GM13977 (cell line): ENCODE results near the gene ANAPC16.

Source experiments
- DNase-seq: peaks from one replicate; pipeline ENCODE4 v3.0.0; 2012; ENCODE audit warnings: low spot score
- in situ Hi-C: fragments of 300-500 bp; cut with MboI; formaldehyde crosslinking; loops from one replicate; pipeline ENCODE4 v1.12.0; 2022; ENCODE audit warnings: low sequenced_read_pairs, low pct_unique_long_range_greater_than_20kb, mixed read lengths, inconsistent platforms; ENCODE audit not compliant: unreplicated experiment
- TF ChIP-seq, protein P1 (sequence below): IDR thresholded peaks from 2 replicates; pipeline ENCODE4 v1.5.1; 2012; ENCODE audit warnings: mild to moderate bottlenecking, control low read depth; ENCODE audit not compliant: insufficient read depth; ENCODE audit errors: extremely low read depth, missing control alignments

Gene ANAPC16

DNA sequence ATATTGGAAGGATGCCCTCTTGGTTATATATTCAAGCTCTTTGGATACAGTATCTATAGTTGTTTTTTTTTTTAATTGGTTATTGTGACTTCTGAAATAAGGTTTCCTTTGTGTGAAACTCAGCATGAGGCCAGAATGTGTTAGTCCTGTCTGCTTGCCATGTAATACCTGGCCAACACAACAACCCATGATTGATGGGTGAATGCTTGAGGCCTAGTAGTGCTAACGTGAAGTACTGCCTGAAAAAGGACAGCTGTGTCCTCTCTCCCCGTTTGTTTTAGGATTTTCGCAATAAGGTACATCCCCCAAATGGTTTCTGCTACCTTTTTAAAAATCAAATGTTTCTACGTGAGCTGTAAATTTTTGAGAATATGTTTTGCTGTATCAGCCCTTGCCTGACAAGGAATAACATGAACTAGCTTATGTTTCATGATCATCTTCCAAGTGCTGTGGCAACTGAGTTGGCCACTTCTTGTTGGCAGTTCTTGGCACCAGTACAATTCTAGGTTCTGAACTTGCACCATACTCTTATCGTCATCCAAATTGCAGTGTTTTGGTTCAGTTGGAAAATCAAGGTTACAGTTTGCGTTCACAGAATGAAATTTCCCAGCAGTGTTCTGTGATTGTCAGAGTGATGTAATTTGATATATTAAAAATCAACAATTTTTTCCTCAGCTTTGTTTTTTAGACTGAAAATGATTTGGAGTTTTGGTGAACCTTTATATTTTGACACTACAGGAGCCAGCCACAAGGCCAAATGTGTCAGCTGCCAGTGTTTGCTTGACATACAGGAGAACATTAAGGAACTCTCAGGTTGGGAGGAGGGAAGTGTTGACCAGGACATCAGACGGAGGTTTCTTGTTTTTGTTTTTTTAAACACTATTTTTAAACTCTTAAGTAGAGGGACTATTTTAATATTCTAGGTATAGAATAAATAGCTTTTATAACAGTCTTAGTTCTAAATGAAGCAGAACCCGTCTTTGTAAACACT lies 13.7 kb downstream of the ANAPC16 start:
- TF ChIP-seq, protein P1, sequence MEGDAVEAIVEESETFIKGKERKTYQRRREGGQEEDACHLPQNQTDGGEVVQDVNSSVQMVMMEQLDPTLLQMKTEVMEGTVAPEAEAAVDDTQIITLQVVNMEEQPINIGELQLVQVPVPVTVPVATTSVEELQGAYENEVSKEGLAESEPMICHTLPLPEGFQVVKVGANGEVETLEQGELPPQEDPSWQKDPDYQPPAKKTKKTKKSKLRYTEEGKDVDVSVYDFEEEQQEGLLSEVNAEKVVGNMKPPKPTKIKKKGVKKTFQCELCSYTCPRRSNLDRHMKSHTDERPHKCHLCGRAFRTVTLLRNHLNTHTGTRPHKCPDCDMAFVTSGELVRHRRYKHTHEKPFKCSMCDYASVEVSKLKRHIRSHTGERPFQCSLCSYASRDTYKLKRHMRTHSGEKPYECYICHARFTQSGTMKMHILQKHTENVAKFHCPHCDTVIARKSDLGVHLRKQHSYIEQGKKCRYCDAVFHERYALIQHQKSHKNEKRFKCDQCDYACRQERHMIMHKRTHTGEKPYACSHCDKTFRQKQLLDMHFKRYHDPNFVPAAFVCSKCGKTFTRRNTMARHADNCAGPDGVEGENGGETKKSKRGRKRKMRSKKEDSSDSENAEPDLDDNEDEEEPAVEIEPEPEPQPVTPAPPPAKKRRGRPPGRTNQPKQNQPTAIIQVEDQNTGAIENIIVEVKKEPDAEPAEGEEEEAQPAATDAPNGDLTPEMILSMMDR: no peak
- in situ Hi-C loops: no loop called here
- DNase-seq: no peak

DNA sequence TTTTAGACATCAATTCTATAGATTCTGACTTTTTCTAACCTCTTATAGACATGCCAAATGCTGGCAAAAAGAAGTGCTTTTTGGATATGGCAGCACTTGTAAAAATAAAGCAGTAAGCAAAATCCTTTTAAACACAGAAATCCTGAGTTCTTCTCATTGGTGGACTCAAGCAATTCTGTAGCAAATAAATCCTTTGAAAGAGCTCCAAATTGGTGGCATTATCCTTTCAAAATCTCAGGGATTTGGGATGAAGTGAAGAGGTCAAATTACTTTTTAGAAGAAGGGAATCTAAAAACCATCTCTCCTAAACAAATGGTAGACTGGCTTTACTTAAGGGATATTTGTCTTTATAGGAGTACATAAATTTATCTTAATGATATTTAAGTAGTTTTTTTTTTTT lies 17.8 kb downstream of the ANAPC16 start:
- TF ChIP-seq, protein P1: no peak
- in situ Hi-C loops: no loop called here
- no peak for DNase-seq

DNA sequence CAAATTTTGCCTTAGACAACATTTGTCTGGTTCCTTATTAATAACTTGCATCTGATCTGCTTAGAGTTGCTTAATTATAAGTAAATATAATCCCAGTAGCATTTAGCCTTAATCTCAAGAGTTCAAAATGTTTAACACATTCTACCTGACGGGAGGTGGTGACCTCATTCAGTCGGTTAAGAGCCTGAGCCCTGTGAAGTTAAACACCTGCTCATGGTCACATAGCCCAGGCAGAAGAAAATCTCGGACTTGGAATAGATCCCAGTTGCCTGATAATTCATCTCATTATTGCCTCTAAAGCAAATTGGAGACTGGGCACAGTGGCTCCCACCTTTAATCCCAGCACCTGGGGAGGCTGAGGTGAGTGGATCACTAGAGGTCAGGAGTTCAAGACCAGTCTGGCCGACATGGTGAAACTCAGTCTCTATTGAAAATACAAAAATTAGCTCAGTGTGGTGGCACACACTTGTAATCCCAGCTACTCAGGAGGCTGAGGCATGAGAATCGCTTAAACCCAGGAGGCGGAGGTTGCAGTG lies 18.8 kb downstream of the ANAPC16 start:
- DNase-seq: no peak
- in situ Hi-C loops: no loop called here
- TF ChIP-seq, protein P1: no peak

DNA sequence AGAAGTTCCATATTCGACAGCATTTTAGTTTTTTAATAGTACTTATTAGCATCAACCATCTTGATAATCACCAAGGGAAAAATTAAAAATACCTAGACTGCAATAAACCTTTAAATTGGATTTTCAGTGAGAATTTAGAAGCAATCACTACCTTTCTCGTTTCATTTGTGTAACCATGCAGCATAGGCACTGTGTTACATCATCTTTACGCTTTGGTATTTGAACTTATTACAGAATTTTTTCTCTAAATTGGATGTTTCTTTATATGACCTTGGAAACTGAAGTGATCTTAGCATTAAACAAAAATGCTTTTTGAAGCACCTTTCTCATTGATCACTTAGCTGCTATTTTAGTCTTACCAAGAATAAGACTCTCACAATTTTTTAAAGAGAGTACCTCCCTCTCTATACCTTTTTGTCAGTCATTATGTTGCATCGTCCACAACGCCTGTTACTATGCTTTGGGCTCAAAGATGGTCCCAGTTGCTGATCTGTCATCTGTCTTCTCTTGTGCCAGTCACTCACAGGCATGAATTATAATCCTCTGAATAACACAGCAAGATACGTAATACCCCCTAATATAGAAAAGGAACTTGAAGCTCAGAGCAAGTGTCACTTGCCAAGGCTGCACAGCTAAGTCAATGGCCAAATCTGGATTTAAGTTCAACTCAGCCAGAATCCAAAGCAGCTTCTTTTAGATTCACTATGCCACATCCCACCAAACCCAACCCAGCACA lies 19.9 kb downstream of the ANAPC16 start:
- TF ChIP-seq, protein P1: no peak
- DNase-seq: no peak
- in situ Hi-C loops: no loop called here

DNA sequence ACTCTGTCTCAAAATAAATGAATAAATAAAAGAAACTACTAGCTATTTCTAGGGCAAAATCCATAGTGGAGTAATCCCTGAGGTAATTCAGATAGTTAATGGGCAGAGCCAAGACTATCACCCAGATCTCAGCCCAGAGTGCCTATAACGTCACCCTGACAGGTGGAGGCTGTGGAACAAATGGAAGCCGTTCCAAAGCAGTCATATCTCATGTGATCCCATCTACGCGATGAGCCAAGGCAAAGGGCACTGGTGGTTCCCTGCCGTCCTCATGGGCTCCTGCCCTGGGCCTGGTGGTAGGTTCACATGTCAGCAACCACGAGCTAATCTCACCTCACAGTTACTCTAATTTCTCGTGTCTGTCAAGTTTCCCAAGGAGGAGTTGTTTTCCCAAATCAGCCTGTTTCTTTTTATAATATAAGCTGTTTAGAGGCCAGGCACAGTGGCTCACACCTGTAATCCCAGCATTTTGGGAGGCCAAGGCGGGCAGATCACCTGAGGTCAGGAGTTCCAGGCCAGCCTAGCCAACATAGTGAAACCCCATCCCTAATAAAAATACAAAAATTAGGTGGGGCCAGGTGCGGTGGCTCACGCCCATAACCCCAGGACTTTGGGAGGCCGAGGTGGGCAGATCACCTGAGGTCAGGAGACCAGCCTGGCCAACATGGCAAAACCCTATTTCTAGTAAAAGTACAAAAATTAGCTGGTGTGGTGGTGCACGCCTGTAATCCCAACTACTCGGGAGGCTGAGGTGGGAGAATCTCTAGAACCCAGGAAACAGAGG lies 22.8 kb downstream of the ANAPC16 start:
- TF ChIP-seq, protein P1: no peak
- in situ Hi-C loops: no loop called here
- no peak for DNase-seq

DNA sequence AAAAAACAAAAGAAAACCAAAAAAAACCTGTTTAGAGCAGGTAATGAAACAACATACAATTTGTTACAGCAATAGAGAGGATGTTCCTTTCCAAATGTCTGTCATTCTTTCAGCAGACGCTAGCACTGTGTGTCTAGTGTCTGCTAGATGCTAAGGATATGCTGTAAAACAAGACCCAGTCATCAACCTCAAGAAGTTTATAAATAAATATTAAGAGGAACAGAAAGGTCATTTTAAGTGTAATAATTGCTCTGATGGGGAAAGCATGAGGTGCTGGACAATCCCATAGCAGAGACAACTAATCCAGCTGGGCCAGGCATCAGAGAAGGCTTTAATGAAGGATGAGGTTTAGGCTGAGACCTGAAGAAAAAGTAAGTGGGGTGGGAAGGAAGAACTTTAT lies 23.6 kb downstream of the ANAPC16 start:
- DNase-seq: no peak
- in situ Hi-C loops: no loop called here
- TF ChIP-seq, protein P1: no peak
